GM19238 (cell line): Measurements from ENCODE around the gene PLEKHG5.

Experiments used
- DNase-seq: peaks from one replicate; pipeline ENCODE4 v3.0.0; 2011; ENCODE audit warnings: low spot score; ENCODE audit not compliant: insufficient read length

The PLEKHG5 gene, protein sequence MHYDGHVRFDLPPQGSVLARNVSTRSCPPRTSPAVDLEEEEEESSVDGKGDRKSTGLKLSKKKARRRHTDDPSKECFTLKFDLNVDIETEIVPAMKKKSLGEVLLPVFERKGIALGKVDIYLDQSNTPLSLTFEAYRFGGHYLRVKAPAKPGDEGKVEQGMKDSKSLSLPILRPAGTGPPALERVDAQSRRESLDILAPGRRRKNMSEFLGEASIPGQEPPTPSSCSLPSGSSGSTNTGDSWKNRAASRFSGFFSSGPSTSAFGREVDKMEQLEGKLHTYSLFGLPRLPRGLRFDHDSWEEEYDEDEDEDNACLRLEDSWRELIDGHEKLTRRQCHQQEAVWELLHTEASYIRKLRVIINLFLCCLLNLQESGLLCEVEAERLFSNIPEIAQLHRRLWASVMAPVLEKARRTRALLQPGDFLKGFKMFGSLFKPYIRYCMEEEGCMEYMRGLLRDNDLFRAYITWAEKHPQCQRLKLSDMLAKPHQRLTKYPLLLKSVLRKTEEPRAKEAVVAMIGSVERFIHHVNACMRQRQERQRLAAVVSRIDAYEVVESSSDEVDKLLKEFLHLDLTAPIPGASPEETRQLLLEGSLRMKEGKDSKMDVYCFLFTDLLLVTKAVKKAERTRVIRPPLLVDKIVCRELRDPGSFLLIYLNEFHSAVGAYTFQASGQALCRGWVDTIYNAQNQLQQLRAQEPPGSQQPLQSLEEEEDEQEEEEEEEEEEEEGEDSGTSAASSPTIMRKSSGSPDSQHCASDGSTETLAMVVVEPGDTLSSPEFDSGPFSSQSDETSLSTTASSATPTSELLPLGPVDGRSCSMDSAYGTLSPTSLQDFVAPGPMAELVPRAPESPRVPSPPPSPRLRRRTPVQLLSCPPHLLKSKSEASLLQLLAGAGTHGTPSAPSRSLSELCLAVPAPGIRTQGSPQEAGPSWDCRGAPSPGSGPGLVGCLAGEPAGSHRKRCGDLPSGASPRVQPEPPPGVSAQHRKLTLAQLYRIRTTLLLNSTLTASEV

GRCh38 chr1:6491480-6491962, at the start of gene PLEKHG5:
Gene PLEKHG5, minus strand, starts transcription at chr1:6491667. Its CDS starts 14,096 bp downstream, at chr1:6477571.
- DNase-seq, result no peak

- DNase-seq, result no peak
These were observed 47.5 kb upstream of the PLEKHG5 start for GRCh38 chr1:6538956-6539355.

DNA sequence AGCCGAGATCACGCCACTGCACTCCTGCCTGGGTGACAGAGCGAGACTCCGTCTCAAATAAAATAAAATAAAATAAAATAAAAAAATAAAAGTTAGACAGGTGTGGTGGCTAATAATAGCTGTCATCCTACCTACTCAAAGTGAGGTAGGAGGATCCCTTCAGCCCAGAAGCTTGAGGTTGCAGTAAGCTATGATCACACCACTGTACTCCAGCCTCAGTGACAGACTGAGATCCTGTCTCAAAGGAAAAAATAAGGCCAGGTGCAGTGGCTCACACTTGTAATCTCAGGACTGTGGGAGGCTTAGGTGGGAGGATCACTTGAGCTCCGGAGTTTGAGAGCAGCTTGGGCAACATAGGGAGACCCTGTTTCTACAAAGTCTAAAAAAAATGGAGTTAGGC, 44.8 kb upstream of the PLEKHG5 start:
- DNase-seq, result no peak

- DNase-seq, result no peak
These were observed 43.7 kb upstream of the PLEKHG5 start for GRCh38 chr1:6535214-6535613.

- DNase-seq, result no peak
These were observed 42.9 kb upstream of the PLEKHG5 start for GRCh38 chr1:6534248-6534822.

DNA sequence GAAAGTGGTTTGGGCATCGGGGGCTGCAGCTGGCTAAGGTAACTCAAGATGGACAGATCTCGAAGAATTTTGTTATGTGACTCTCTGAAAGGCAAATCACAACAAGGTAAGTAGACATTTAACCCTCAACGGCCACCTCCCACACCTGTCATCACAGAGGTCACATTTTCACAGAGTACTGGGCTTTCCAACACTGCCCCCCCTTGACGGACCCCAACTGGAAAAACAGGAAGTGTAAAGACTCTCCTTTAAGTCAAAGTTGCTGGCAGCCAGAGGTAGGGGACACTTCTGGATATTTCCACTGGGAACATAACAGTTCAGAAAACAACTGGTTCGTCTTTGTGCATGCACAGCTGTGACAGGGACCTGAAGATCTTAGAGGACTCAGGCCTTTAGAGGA, 40.5 kb upstream of the PLEKHG5 start:
- no peak for DNase-seq

- DNase-seq, result no peak
These were observed 39.2 kb upstream of the PLEKHG5 start for GRCh38 chr1:6530504-6531160.

DNA sequence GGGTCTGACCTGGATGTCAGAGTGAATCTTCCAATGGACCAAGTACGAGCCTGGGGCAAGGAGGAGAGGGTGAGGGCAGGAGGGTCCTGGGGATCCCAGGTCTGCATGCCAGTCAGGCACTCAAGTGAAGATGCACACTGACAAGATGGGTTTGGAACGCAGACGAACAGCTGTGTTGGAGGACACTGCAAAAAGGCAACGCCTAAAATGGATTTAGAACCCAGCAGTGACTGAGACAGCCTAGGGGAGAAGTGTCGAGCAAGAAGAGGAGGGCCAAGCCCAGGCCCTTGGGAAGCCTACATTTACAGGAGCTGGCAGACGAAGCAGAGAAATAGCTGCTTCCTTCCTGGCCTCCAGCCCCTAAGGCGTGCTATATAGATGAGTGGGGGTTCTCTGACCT, 37.0 kb upstream of the PLEKHG5 start:
- DNase-seq, result no peak

- no peak for DNase-seq
These were observed 34.8 kb upstream of the PLEKHG5 start for GRCh38 chr1:6526316-6526715.

- DNase-seq, result no peak
These were observed 32.1 kb upstream of the PLEKHG5 start for GRCh38 chr1:6523566-6523965.

DNA sequence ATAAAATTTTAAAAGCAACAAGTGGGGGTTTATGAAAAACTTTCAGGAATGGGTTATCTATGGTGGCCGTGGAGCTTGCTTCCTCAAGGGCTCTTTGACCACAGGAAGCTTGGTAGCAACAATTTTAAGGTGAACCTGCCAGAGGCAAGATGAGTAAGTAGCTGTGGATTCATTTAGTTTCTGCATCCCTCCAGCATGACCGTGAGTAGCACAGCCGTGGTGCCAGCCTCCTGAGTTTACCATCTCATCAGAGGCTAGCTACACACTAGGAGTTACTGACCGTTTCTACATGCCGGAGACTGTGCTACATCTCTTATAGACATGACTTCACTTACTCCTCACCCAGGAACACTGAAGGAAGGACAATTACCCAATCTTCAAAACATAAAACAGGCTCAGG, 30.1 kb upstream of the PLEKHG5 start:
- no peak for DNase-seq

- no peak for DNase-seq
These were observed 28.6 kb upstream of the PLEKHG5 start for GRCh38 chr1:6519935-6520671.

GRCh38 chr1:6519491-6519934, 28.0 kb upstream of the PLEKHG5 start:
- DNase-seq, result no peak

DNA sequence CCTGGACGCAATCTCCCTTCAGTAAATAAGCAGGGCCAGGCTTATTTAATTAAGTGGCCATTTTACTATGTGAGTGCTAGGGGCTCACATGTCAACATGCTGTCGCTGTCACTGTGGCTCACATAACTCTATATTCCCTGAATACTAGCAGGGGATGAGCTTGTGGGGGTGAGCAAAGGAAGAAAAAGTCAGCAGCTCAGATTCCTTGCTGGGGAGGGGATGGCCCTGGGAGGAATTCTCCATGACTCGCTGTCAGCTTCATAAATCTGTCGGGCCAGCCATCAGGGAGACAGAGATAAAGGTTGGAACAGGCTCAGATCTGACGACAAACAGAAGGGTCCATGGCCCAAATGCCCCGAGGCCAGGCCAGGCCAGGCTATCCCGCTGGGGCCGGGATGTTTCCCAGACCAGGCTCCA, 26.0 kb upstream of the PLEKHG5 start:
- DNase-seq, result no peak

DNA sequence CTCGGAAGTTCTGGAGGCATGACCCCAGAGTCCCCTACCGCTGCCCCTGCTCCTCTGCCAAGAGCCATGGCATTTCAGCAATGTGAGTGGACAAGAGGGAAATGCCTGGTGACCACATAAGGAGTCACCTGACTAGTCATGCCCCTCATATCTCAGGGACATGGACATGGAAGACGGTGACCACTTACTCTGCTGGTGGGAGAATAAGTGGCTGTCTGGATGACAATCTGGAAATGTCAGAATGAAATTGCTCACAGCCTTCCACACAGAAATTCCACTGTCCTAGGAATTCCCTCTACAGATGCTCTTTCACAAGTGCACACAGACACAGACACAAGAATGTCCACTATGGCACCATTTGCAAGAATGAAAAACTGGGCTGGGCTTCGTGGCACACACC, 24.3 kb upstream of the PLEKHG5 start:
- no peak for DNase-seq

GRCh38 chr1:6513320-6513801, 21.9 kb upstream of the PLEKHG5 start:
- no peak for DNase-seq

- no peak for DNase-seq
These were observed 21.4 kb upstream of the PLEKHG5 start for GRCh38 chr1:6512908-6513280.

DNA sequence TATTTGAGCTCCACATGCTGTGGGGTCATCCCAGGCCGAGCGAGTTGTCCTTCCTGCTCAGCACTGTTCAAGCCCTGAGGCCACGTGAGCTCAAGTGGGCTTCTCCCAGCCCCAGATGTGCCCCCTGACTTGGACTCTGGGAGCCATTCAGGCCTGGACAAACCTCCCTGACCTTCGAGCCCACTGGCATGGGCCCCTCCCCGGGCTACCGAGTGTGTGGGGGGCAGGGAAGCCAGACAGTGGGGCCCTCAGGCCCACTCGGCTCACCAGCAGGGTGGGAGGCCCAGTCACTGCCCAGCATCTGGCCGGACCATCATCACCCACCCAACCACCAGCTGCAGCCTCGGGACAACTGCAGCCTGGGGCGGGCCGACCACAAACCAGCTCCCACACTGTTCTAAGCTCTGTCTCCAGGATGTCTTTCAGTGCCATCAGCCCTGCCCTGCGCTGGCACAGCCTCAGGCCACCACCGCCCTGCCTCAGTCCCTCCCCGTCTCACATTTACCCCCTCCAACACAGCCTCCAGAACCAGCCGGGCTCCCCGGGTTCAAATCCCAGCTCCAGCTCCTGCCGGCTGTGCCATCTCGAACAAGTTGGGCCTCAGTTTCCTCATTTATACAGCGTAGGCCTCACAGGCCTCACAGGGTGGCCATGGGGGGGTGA, 20.9 kb upstream of the PLEKHG5 start:
- no peak for DNase-seq

GRCh38 chr1:6511561-6512244, 20.2 kb upstream of the PLEKHG5 start:
- no peak for DNase-seq
